ENCODE measurements around the gene PGAP3. TPM values are rescaled to one million over a fixed set of nuclear protein-coding genes. Genes with fewer than 3 reads are reported as not detected.

Gene PGAP3
- total RNA-seq, 1 experiment from 2014 or later = 34.6 TPM

DNA sequence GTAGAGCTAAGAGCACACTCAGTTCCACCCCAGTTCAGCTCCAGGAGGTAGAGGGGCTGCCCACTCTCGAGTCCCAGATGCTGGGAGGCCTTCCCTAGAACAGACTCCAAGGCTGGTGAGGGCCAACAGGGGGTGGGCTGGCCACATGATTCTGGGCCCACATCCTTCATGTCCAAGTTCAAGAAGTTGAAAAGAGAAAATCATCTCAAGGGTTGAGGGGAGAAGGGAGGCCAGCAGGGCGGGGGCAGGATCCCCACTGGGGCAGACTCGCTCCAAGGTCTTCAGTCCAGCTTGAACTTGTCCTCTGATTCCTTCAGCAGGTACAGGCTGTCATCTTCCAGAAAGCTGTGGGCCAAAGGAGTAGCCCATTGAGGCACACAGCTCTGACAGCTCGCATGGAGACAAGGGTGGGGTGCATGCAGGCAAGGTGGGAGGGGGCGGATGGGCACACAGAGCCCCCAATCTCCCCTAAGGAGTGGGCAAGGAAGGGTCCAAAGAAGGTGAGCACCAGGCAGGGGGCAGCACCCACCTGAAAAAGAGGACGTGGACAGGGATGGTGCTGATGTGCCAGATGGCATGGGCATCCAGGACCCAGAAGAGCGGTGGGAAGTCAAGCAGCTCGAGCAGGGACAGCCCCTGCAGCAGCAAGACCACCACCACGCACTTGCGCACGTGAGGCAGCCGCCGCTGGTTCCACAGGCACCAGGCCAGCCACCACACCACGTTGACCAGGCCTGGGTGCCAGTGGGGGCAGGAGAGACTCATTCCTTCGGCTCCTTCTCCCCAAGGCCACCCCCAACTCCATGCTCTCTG lies 15.1 kb downstream of the PGAP3 start:
- DNase-seq (ENCODE audit: low spot score) = no peak

DNA sequence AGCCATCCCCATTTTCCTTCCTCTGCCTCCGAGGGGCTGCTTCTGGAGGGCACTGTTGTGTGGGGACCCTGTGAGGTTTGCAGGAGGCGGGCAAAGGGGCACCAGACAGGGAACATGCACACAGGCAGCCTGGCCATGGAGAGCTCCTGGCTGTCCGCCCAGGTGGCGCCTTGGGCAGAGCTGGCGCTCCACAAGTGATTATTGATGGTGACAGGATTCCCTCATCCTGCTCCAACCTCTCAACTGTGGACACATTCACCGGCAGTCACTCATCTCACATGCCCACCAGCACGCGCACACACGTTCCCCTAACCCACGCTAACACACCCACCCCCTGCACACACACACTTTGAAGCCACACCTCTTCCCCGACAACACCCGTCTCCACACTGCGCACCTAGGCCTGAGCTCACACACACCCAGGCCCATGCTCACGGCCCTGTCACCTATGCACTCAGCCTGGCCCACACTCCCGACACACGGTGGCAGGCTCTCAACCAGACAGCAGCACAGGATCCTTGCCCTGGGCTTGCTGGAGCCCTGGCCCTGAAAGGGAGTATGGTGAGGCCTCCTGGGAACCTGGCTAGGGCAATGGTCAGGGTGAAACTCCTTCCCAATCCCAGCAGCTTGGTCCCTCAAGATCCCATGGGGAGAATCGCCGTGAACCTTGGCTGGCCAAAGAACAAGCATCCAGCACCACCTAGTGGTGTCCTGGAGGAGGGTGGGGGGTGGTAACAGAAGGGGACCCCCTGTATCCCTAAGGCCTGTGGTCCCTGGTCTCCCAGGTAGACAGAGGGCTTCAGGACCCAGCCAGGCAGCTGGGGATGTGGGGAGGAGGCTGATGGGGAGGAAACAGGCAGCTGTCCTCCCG lies 16.0 kb downstream of the PGAP3 start:
- peak; percentile 54 for DNase-seq (ENCODE audit: low spot score)

DNA sequence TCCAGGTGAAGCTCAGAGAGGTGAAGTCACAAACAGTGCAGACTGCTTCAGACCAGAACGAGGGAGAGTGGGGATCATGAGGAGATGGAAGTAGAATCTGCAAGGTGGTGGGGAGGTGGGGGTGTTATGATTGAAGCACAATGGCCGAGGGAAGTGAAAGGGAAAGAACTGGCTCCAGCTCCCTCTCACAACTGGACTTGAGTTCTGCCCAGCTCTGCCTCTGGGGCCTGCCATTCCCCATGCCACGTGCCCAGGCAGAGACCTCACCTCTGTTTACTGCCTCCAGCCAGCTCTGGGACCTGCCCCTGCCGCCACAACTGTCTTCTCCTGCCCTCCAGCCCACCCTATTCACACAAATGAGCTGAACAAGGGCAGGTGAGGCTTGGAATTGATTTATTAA lies 17.1 kb downstream of the PGAP3 start:
- no peak for DNase-seq (ENCODE audit: low spot score)

DNA sequence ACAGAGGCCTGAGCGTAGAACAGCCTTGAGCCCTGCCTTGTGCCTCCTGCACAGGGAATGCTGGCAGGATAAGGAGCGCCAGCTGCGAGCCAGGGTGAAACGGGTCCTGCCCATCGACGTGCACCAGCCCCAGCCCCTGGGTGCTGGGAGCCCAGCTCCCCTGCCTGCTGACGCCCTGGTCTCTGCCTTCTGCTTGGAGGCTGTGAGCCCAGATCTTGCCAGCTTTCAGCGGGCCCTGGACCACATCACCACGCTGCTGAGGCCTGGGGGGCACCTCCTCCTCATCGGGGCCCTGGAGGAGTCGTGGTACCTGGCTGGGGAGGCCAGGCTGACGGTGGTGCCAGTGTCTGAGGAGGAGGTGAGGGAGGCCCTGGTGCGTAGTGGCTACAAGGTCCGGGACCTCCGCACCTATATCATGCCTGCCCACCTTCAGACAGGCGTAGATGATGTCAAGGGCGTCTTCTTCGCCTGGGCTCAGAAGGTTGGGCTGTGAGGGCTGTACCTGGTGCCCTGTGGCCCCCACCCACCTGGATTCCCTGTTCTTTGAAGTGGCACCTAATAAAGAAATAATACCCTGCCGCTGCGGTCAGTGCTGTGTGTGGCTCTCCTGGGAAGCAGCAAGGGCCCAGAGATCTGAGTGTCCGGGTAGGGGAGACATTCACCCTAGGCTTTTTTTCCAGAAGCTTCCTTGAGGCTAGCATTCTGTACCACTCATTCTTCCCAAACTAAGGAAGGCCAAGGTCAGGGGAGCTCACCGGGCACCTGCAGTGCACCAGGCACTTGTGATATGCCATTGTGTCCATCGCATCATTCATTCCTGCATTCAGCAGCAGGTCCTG lies 17.7 kb downstream of the PGAP3 start:
- no peak for DNase-seq (ENCODE audit: low spot score)

DNA sequence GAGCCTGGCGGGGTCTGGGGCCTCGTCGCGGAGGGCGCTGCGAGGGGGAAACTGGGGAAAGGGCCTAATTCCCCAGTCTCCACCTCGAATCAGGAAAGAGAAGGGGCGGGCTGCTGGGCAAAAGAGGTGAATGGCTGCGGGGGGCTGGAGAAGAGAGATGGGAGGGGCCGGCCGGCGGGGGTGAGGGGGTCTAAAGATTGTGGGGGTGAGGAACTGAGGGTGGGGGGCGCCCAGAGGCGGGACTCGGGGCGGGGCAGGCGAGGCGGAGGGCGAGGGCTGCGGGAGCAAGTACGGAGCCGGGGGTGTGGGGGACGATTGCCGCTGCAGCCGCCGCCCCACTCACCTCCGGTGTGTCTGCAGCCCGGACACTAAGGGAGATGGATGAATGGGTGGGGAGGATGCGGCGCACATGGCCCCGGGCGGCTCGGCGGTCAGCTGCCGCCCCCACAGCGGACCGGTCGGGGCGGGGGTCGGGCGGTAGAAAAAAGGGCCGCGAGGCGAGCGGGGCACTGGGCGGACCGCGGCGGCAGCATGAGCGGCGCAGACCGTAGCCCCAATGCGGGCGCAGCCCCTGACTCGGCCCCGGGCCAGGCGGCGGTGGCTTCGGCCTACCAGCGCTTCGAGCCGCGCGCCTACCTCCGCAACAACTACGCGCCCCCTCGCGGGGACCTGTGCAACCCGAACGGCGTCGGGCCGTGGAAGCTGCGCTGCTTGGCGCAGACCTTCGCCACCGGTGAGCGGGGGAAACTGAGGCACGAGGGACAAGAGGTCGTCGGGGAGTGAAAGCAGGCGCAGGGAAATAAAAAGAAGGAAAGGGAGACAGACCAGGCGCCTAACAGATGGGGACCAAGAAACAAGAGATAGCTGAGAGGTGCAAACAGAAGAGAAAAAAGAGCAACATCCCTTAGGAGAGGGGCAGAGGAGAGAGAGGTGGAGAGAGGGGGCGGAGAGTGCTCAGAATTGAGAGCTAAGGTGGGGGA lies 19.6 kb downstream of the PGAP3 start, which contains the start of gene PNMT:
PNMT (plus strand) TSS at position 509 of the 980 bp plus-strand sequence; CDS start at position 532, 23 bp downstream.
- peak; percentile 73 for DNase-seq (ENCODE audit: low spot score)

DNA sequence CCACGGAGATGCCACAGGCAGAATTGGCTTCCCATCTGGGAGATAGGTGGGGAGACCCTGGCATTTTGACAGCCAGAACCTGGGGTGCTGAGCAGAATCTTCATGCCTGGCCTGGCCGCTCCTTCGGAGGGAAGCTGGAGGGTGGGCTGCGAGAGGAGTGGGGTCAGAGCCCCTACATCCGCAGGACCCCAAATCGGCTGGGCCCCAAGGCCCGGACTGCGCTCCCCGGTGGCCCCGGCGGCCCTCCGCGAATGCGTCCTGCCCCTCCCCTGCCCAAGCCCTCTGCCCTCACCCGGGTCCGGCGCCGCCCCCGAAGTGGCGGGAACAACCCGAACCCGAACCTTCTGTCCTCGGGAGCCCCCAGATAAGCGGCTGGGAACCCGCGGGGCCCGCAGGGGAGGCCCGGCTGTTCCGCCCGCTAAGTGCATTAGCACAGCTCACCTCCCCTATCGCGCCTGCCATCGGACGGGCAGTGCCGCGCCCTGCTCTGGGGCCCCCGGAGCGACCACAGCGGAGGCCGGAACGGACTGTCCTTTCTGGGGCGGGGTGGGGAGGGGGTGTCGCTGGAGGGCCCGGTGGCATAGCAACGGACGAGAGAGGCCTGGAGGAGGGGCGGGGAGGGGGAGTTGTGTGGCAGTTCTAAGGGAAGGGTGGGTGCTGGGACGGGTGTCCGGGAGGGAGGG lies 20.5 kb downstream of the PGAP3 start:
- no peak for DNase-seq (ENCODE audit: low spot score)

DNA sequence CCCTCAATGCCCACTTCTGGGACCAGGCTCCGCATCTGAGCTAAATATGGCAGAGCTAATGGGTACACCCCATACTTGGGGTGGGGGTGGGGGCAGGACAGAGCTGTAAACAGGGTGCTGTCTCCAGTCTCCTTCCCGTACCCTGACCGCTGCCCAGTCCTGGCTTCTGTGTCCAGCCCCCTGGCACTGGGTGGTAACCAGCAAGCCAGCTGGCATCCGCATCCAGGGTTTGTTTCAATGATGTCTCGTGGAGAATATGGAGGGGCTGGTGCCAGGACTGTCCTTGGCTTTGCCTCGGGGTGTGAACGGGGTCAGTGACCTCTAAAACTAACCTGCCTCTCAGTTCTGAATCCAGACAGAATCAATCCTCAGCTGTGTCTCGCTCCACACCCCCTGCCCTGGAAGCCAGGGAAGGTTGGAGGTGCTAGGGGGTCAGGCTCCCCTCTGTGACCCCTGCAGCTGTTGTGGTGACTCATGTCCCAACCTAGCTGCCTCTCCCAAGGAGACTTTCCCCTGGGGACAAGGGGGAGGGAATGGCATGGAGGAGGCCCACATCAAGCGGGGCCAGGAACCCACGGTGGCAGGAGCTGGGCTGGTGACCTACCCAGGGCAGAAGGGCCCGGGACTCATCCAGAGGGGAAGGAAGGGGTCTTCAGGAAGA lies 21.1 kb downstream of the PGAP3 start:
- DNase-seq (ENCODE audit: low spot score) = no peak

DNA sequence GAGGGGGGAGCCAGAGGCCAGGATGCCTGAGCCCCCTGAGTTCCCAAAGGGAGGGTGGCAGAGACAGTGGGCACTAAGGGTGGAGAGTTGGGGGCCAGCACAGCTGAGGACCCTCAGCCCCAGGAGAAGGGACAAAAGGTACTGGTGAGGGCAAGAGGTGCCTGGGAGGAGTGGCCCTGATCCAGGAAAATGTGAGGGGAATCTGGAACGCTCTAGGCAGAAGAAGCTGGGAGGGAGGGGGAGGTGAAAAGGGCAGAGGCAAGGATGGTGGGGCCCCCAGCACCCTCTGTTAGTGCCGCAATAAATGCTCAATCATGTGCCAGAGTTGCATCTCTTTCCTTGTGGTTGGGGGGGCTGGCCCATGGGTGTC lies 21.6 kb downstream of the PGAP3 start:
- DNase-seq (ENCODE audit: low spot score) = no peak

DNA sequence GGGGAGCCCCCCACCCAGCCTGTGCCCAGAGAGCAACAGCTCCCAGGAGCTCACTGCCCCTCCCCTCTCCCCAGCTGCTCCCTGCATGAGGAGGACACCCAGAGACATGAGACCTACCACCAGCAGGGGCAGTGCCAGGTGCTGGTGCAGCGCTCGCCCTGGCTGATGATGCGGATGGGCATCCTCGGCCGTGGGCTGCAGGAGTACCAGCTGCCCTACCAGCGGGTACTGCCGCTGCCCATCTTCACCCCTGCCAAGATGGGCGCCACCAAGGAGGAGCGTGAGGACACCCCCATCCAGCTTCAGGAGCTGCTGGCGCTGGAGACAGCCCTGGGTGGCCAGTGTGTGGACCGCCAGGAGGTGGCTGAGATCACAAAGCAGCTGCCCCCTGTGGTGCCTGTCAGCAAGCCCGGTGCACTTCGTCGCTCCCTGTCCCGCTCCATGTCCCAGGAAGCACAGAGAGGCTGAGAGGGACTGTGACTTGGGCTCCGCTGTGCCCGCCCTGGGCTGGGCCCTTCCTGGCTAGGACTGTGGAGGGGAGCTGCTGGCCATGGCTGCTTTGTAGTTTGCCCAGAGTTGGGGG lies 22.1 kb downstream of the PGAP3 start:
- DNase-seq (ENCODE audit: low spot score) = peak; percentile 35

DNA sequence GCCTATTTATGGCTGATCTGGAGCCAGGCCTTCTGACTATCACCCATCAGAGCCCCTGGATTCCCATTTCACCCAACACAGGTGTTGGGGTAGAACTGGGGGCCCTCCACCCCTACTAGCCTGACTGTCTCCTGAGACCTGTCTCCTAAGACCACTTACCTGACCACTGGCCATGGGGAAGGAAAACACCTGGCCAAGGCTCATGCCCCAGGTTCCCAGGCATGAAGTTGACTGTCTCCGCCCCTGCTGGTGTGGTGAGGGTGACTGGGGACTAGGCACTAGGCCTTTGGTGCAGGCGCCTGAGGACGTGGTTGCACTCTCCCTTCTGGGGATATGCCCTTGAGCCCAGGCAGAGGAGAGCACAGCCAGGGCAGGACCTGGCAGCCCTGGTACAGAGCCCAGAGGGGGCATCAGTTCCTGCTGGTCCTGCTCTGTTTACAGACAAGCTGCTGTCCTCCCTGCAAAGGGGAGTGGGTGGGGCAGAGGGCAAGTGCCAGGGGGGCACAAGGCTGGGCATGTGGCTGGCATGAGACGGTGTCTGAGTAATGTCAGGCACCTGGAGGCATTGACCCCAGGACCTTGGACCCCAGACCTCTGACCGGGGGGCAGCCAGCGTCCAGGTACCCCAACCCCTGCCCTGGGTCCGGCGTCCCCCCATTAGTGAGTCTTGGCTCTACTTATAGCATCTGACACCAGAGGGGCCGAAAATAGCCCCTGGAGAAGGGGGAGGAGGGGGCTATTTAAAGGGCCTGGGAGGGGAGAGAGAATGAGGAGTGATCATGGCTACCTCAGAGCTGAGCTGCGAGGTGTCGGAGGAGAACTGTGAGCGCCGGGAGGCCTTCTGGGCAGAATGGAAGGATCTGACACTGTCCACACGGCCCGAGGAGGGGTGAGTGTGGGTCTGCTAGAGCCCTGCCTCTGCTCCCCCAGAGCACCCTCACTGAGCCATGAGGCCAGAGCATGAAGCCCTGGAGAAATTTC lies 23.0 kb downstream of the PGAP3 start, which contains the start of gene TCAP:
TCAP (plus strand) TSS at position 769 of the 981 bp plus-strand sequence; CDS start at position 780, 11 bp downstream.
- DNase-seq (ENCODE audit: low spot score) = no peak

DNA sequence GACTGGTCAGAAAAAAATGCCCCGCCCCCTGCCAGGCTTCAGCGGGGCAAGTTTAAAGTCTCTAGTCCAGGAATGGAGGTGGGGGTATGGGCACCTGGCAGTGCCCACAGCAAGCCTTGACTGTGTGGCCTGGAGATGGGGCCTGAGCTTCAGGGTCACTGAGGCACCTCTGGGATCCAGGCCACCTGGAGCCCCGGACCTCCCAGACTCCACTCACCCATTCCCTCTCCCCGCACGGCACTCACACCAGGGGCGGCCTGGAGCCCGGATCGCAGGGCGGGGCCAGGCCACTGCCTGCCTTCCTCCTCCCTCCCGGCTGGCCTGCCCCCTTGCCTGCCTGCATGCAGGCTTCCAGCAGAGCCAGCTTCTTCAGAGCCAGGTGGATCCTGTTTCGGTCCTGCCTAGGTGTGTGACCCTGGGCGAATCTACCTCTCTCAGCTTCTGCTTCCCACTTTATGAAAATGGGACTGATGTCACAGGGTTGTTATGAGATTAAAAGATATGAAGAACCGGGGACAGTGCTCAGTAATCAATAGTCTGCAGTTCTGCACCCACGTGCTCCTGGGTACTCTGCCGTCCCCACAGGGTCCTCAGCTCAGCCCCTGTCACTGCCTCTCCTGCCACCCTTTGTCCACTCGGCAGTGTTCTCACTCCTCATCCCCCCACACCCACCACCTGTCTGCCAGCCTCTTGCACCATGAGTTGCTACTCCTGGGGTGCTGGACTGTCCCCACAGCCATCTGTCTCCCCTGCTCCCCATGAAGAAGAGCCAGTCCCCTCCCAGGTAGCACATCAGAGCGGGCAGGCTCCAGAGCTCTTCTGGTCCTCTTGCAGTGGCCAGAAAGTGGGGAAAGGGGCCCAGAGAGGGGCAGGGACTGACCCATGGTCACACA lies 23.9 kb downstream of the PGAP3 start:
- DNase-seq (ENCODE audit: low spot score) = peak; percentile 60

DNA sequence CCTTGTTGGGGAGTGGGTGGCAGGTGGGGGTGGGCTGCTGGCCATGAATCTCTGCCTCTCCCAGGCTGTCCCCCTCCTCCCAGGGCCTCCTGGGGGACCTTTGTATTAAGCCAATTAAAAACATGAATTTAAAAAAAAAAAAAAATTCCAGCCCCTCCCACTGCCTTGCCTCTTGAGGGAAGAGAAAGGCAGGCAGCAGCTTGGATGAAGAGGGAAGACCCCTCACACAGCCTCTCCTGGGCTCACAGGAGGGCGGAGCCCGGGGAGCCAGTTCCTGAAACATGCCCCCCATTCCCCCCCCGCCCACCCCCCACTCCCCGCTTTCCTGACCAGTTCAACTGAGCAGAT lies 24.5 kb downstream of the PGAP3 start:
- peak; percentile 34 for DNase-seq (ENCODE audit: low spot score)

DNA sequence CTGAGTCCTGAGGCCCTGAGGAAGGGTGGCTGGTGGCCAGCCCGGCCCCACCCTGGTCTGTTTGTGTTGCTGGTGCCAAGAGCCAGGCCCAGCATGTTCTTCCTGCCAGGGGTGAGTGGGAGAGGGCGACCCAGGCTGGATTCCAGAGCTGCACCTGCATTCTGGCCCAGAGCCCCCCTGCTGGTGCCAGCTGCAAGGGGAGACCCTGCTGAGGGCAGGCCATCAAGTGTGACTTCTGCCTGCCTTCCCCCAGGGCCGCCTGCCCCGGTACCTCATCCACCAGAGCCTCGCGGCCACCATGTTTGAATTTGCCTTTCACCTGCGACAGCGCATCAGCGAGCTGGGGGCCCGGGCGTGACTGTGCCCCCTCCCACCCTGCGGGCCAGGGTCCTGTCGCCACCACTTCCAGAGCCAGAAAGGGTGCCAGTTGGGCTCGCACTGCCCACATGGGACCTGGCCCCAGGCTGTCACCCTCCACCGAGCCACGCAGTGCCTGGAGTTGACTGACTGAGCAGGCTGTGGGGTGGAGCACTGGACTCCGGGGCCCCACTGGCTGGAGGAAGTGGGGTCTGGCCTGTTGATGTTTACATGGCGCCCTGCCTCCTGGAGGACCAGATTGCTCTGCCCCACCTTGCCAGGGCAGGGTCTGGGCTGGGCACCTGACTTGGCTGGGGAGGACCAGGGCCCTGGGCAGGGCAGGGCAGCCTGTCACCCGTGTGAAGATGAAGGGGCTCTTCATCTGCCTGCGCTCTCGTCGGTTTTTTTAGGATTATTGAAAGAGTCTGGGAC lies 25.1 kb downstream of the PGAP3 start:
- peak; percentile 41 for DNase-seq (ENCODE audit: low spot score)

DNA sequence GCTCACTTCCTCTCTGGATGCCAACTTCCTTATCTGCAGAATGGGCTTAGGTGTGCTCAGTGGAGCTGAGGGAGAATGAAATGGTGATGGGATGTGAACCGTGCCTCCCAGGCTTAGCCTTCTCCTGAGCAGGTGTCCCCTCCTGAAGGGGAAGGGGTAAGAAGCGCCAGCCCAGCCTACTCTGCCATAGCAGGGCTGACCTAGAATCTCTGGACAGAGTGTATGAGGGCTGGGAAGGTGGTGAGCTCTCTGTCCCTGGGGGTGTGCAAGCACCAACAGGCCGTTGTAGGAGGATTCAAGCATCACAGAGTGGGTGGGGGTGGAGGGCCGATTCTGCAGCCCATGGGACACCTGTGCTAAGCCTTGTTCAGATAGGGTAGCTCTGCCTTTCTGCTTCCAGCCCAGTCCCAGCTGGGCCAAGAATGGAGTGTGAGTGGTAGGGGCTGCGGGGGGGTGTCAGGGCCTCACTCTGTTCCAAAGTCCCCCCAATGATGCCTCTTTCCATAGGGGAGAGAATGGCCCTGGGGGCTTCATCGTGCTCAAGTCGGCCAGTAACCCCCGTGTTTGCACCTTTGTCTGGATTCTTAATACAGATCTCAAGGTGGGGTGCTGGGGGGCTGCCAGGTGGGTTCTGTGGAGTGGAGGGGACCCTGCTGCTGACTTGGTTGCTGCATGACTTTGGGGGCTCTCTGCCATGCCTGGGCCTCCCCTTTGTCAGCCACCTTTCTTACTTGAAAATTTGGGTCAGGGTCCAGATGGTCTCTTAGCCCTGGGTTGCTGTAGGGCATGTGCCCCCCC lies 25.9 kb downstream of the PGAP3 start:
- DNase-seq (ENCODE audit: low spot score) = no peak
